Measurements from ENCODE around the gene FAM120C. TPM values are rescaled to one million over a fixed set of nuclear protein-coding genes. Genes with fewer than 3 reads are reported as not detected.

Gene FAM120C
- total and polyA plus RNA-seq, 3 experiments from 2014 or later, result 4.8 to 9.0 (median 8.2) TPM

GRCh38 chrX:54093571-54093970 lies 89.5 kb downstream of the FAM120C start:
- H3K27ac Mint-ChIP-seq, result no peak overlapping the region
- Histone ChIP-seq H3K4me3 (ENCODE audit: low read length) (no peak overlapping the region), H3K9me3 (ENCODE audit: low read length) (no peaks in the 10 kb centered on the region), H3K4me1 (ENCODE audit: insufficient read depth, low read length) (no peaks in the 10 kb centered on the region), H3K27me3 (ENCODE audit: insufficient read depth, low read length, poor library complexity, severe bottlenecking) (no peaks in the 10 kb centered on the region), H3K36me3 (ENCODE audit: insufficient read depth, low read length) (no peaks in the 10 kb centered on the region), H3K27ac (ENCODE audit: low read depth, low read length) (no peak overlapping the region)
- POLR2A ChIA-PET, result no interaction called here
- H3K36me3 Mint-ChIP-seq, result peaks cover 0 to 12% (median 4%) of the 10 kb centered on the region in 3 donors
- H3K4me1 Mint-ChIP-seq, result no peaks in the 10 kb centered on the region
- CTCF ChIA-PET, result no interaction called here
- H3K9me3 Mint-ChIP-seq, result no peaks in the 10 kb centered on the region
- no peak for DNase-seq
- peaks cover 0 to 1% of the 10 kb centered on the region in 2 donors for H3K27me3 Mint-ChIP-seq
- no peak overlapping the region for H3K4me3 Mint-ChIP-seq

GRCh38 chrX:54093159-54093558 lies 89.9 kb downstream of the FAM120C start:
- POLR2A ChIA-PET, result no interaction called here
- CTCF ChIA-PET, result no interaction called here

DNA sequence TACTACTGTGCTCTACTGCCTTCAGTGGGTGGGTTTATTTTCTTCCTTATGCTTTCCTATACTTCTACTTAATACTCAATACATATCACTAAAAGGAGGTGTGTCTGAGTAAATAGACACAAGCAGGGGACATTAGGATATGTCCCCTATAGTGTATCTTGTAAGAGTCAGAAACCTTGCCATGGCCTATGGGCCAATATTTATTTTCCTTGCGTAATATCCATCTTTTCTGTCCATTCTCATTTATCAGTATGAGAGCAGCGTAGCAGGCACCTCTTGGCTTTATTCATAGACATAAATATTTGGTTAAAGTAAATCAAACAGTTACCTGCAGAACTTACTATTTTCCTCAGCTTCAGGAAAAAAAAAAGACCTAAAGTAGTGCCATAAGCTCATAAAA lies 92.2 kb downstream of the FAM120C start:
- Histone ChIP-seq H3K36me3 (ENCODE audit: insufficient read depth, low read length) (no peaks in the 10 kb centered on the region), H3K4me3 (ENCODE audit: low read length) (no peak overlapping the region), H3K27me3 (ENCODE audit: insufficient read depth, low read length, poor library complexity, severe bottlenecking) (no peaks in the 10 kb centered on the region), H3K9me3 (ENCODE audit: low read length) (no peaks in the 10 kb centered on the region), H3K4me1 (ENCODE audit: insufficient read depth, low read length) (no peaks in the 10 kb centered on the region), H3K27ac (ENCODE audit: low read depth, low read length) (no peak overlapping the region)
- Mint-ChIP-seq H3K27ac (no peak overlapping the region), H3K4me1 (no peaks in the 10 kb centered on the region), H3K27me3 (peaks cover 0 to 3% of the 10 kb centered on the region in 2 donors), H3K36me3 (peaks cover 0 to 22% (median 8%) of the 10 kb centered on the region in 3 donors), H3K9me3 (no peaks in the 10 kb centered on the region), H3K4me3 (no peak overlapping the region)
- POLR2A ChIA-PET, result no interaction called here
- no peak for DNase-seq
- CTCF ChIA-PET, result no interaction called here

More at GRCh38 chrX:54093159-54093558, 89.9 kb downstream of the FAM120C start:
- Mint-ChIP-seq H3K27me3 (peaks cover 0 to 1% of the 10 kb centered on the region in 2 donors), H3K36me3 (peaks cover 0 to 12% (median 4%) of the 10 kb centered on the region in 3 donors), H3K27ac (no peak overlapping the region), H3K4me1 (no peaks in the 10 kb centered on the region), H3K9me3 (no peaks in the 10 kb centered on the region), H3K4me3 (no peak overlapping the region)
- no peaks in the 10 kb centered on the region for H3K9me3 ChIP-seq (ENCODE audit: low read length)
- H3K4me1 ChIP-seq (ENCODE audit: insufficient read depth, low read length), result no peaks in the 10 kb centered on the region
- no peak overlapping the region for H3K27ac ChIP-seq (ENCODE audit: low read depth, low read length)
- no peak overlapping the region for H3K4me3 ChIP-seq (ENCODE audit: low read length)
- H3K36me3 ChIP-seq (ENCODE audit: insufficient read depth, low read length), result no peaks in the 10 kb centered on the region
- H3K27me3 ChIP-seq (ENCODE audit: insufficient read depth, low read length, poor library complexity, severe bottlenecking), result no peaks in the 10 kb centered on the region
- DNase-seq, result no peak

GRCh38 chrX:54089191-54089590 lies 93.9 kb downstream of the FAM120C start:
- H3K36me3 Mint-ChIP-seq, result peaks cover 0 to 35% (median 11%) of the 10 kb centered on the region in 3 donors
- no peak overlapping the region for H3K27ac Mint-ChIP-seq
- no peak overlapping the region for H3K4me3 Mint-ChIP-seq
- no peaks in the 10 kb centered on the region for H3K9me3 Mint-ChIP-seq
- no peaks in the 10 kb centered on the region for H3K36me3 ChIP-seq (ENCODE audit: insufficient read depth, low read length)
- H3K4me1 ChIP-seq (ENCODE audit: insufficient read depth, low read length), result no peaks in the 10 kb centered on the region
- no peaks in the 10 kb centered on the region for H3K9me3 ChIP-seq (ENCODE audit: low read length)
- H3K4me3 ChIP-seq (ENCODE audit: low read length), result no peak overlapping the region
- DNase-seq, result no peak
- POLR2A ChIA-PET, result no interaction called here
- no peaks in the 10 kb centered on the region for H3K4me1 Mint-ChIP-seq
- H3K27me3 Mint-ChIP-seq, result peaks cover 0 to 3% of the 10 kb centered on the region in 2 donors
- no peak overlapping the region for H3K27ac ChIP-seq (ENCODE audit: low read depth, low read length)
- CTCF ChIA-PET, result no interaction called here
- H3K27me3 ChIP-seq (ENCODE audit: insufficient read depth, low read length, poor library complexity, severe bottlenecking), result no peaks in the 10 kb centered on the region

- H3K9me3 ChIP-seq (ENCODE audit: low read length), result no peaks in the 10 kb centered on the region
- H3K4me3 Mint-ChIP-seq, result no peak overlapping the region
- H3K36me3 Mint-ChIP-seq, result peaks cover 0 to 35% (median 11%) of the 10 kb centered on the region in 3 donors
- H3K27me3 ChIP-seq (ENCODE audit: insufficient read depth, low read length, poor library complexity, severe bottlenecking), result no peaks in the 10 kb centered on the region
- H3K4me3 ChIP-seq (ENCODE audit: low read length), result no peak overlapping the region
- H3K27ac ChIP-seq (ENCODE audit: low read depth, low read length), result no peak overlapping the region
- POLR2A ChIA-PET, result no interaction called here
- H3K4me1 ChIP-seq (ENCODE audit: insufficient read depth, low read length), result no peaks in the 10 kb centered on the region
- no peaks in the 10 kb centered on the region for H3K9me3 Mint-ChIP-seq
- CTCF ChIA-PET, result no interaction called here
- no peak for DNase-seq
- H3K4me1 Mint-ChIP-seq, result no peaks in the 10 kb centered on the region
- H3K36me3 ChIP-seq (ENCODE audit: insufficient read depth, low read length), result no peaks in the 10 kb centered on the region
- peaks cover 0 to 2% of the 10 kb centered on the region in 2 donors for H3K27me3 Mint-ChIP-seq
- H3K27ac Mint-ChIP-seq, result no peak overlapping the region
These were observed 95.4 kb downstream of the FAM120C start for GRCh38 chrX:54087661-54088060.

DNA sequence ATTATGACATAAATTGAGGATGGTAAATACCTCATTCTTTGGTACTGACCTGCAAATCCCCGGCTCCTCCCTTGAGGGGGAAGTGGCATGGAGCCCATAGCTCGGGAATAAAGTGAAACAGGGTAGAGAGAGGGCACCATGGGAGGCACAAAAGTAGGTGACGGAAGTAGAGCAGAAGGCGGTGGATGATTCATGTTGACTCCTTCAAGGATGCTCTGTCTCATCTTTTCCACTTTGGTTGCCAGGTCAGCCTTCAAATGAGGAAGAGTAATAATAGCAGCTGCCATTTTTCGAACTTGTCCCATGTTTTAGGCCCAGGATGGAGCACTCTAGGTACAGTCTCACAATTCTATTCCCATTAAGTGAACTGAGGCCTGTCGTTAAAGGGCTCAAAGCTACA lies 97.4 kb downstream of the FAM120C start:
- Mint-ChIP-seq H3K4me3 (no peak overlapping the region), H3K9me3 (no peaks in the 10 kb centered on the region)

GRCh38 chrX:54076903-54077302 lies 106.2 kb downstream of the FAM120C start:
- no peaks in the 10 kb centered on the region for H3K27me3 Mint-ChIP-seq
- Histone ChIP-seq H3K4me3 (ENCODE audit: low read length) (no peak overlapping the region), H3K9me3 (ENCODE audit: low read length) (no peaks in the 10 kb centered on the region), H3K4me1 (ENCODE audit: insufficient read depth, low read length) (no peaks in the 10 kb centered on the region), H3K27ac (ENCODE audit: low read depth, low read length) (no peak overlapping the region), H3K36me3 (ENCODE audit: insufficient read depth, low read length) (no peaks in the 10 kb centered on the region), H3K27me3 (ENCODE audit: insufficient read depth, low read length, poor library complexity, severe bottlenecking) (no peaks in the 10 kb centered on the region)
- no peaks in the 10 kb centered on the region for H3K4me1 Mint-ChIP-seq
- no peak for DNase-seq
- H3K4me3 Mint-ChIP-seq, result no peak overlapping the region
- ChIA-PET POLR2A (no interaction called here), CTCF (interaction anchor here (0.6 kb wide), 1 partner anchor 427 kb away, joined by 3 read pairs; no protein-coding TSS in a partner anchor)
- peaks cover 0 to 15% (median 0%) of the 10 kb centered on the region in 3 donors for H3K36me3 Mint-ChIP-seq
- H3K27ac Mint-ChIP-seq, result no peak overlapping the region
- H3K9me3 Mint-ChIP-seq, result no peaks in the 10 kb centered on the region

More for the DNA sequence above, 97.4 kb downstream of the FAM120C start:
- no peak for DNase-seq
- POLR2A ChIA-PET, result no interaction called here
- H3K27me3 ChIP-seq (ENCODE audit: insufficient read depth, low read length, poor library complexity, severe bottlenecking), result no peaks in the 10 kb centered on the region
- Mint-ChIP-seq H3K27me3 (peaks cover 0 to 2% of the 10 kb centered on the region in 2 donors), H3K4me1 (no peaks in the 10 kb centered on the region), H3K36me3 (peaks cover 0 to 32% (median 7%) of the 10 kb centered on the region in 3 donors), H3K27ac (peak overlapping the region in 1 of 8 donors; percentile 48)
- no peak overlapping the region for H3K27ac ChIP-seq (ENCODE audit: low read depth, low read length)
- CTCF ChIA-PET, result no interaction called here
- H3K9me3 ChIP-seq (ENCODE audit: low read length), result no peaks in the 10 kb centered on the region
- H3K4me1 ChIP-seq (ENCODE audit: insufficient read depth, low read length), result no peaks in the 10 kb centered on the region
- no peak overlapping the region for H3K4me3 ChIP-seq (ENCODE audit: low read length)
- no peaks in the 10 kb centered on the region for H3K36me3 ChIP-seq (ENCODE audit: insufficient read depth, low read length)

DNA sequence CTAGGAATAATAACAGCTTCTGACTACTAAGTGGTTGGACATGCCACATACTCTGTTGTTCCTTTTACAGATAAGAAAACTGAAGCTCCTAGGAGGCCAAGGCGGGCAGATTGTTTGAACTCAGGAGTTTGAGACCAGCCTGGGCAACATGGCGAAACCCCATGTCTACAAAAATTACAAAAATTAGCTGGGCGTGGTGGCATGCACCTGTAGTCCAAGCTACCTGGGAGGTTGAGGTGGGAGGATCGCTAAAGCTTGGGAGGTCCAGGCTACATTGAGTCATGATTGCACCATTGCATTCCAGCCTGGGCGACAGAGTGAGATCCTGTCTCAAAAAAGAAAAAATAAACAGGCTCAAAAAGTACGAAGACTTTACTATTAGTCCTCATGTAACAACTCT lies 108.2 kb downstream of the FAM120C start:
- CTCF ChIA-PET, result no interaction called here

GRCh38 chrX:54067766-54068165 lies 115.3 kb downstream of the FAM120C start:
- peak overlapping the region in 1 of 8 donors; percentile 58 for H3K27ac Mint-ChIP-seq
- peaks cover 0 to 4% (median 2%) of the 10 kb centered on the region in 3 donors for H3K36me3 Mint-ChIP-seq
- Histone ChIP-seq H3K27ac (ENCODE audit: low read depth, low read length) (no peak overlapping the region), H3K4me1 (ENCODE audit: insufficient read depth, low read length) (no peaks in the 10 kb centered on the region), H3K4me3 (ENCODE audit: low read length) (no peak overlapping the region), H3K27me3 (ENCODE audit: insufficient read depth, low read length, poor library complexity, severe bottlenecking) (no peaks in the 10 kb centered on the region), H3K9me3 (ENCODE audit: low read length) (no peaks in the 10 kb centered on the region), H3K36me3 (ENCODE audit: insufficient read depth, low read length) (no peaks in the 10 kb centered on the region)
- no peak overlapping the region for H3K4me3 Mint-ChIP-seq
- H3K9me3 Mint-ChIP-seq, result no peaks in the 10 kb centered on the region
- no peak for DNase-seq
- peaks cover 0 to 3% of the 10 kb centered on the region in 2 donors for H3K27me3 Mint-ChIP-seq
- POLR2A ChIA-PET, result no interaction called here
- no peaks in the 10 kb centered on the region for H3K4me1 Mint-ChIP-seq
- CTCF ChIA-PET, result no interaction called here

More for the DNA sequence above, 108.2 kb downstream of the FAM120C start:
- Histone ChIP-seq H3K27me3 (ENCODE audit: insufficient read depth, low read length, poor library complexity, severe bottlenecking) (no peaks in the 10 kb centered on the region), H3K27ac (ENCODE audit: low read depth, low read length) (no peak overlapping the region), H3K36me3 (ENCODE audit: insufficient read depth, low read length) (no peaks in the 10 kb centered on the region), H3K4me1 (ENCODE audit: insufficient read depth, low read length) (no peaks in the 10 kb centered on the region), H3K4me3 (ENCODE audit: low read length) (no peak overlapping the region), H3K9me3 (ENCODE audit: low read length) (no peaks in the 10 kb centered on the region)
- H3K9me3 Mint-ChIP-seq, result no peaks in the 10 kb centered on the region
- H3K27me3 Mint-ChIP-seq, result no peaks in the 10 kb centered on the region
- H3K27ac Mint-ChIP-seq, result no peak overlapping the region
- POLR2A ChIA-PET, result no interaction called here
- peaks cover 0 to 15% (median 0%) of the 10 kb centered on the region in 3 donors for H3K36me3 Mint-ChIP-seq
- H3K4me3 Mint-ChIP-seq, result no peak overlapping the region
- DNase-seq, result no peak
- H3K4me1 Mint-ChIP-seq, result no peaks in the 10 kb centered on the region

Data from CD8-positive, alpha-beta memory T cell (primary cell).